ENCODE data around the gene DUSP7.

GRCh38 chr3:52094571-52095485 is 38.5 kb upstream of the DUSP7 start:
- TF ChIP-seq POLR2A (IDR thresholded peaks at IDR 0.05; ENCODE audit: low read depth, low read length) (no peak), POLR2AphosphoS5 (IDR thresholded peaks at IDR 0.05; ENCODE audit: low read depth, low read length) (no peak), TAF1 (IDR thresholded peaks at IDR 0.05; ENCODE audit: borderline replicate concordance, low read depth, low read length) (no peak)
